ENCODE data around the gene MYO1A. TPM values are rescaled to one million over a fixed set of nuclear protein-coding genes. Genes with fewer than 3 reads are reported as not detected.
A peak's percentile ranks its signal among the peaks of the same experiment; 100 is the strongest.
"Not testable (repeated sequence)": the region's sequence is repeated elsewhere in the genome, so short reads cannot be mapped to it uniquely, and the experiment has no call there.

MYO1A gene
- total RNA-seq, 4 donors from 2014 or later, result 94.1 to 1,001 (median 802) TPM

- Histone ChIP-seq H3K4me1 (peaks cover 0 to 8% (median 0%) of the 10 kb centered on the region in 4 donors), H3K27me3 (no peaks in the 10 kb centered on the region), H3K27ac (no peak overlapping the region), H3K36me3 (peaks cover 0 to 66% (median 0%) of the 10 kb centered on the region in 3 donors), H3K4me3 (no peak overlapping the region), H3K9me3 (no peaks in the 10 kb centered on the region)
- TF ChIP-seq POLR2A (IDR thresholded peaks at IDR 0.05) (no peak), CTCF (IDR thresholded peaks at IDR 0.05) (no peak)
- DNase-seq, result no peak
Measured at GRCh38 chr12:57029457-57029856, 20.5 kb downstream of the MYO1A start.

- no peaks in the 10 kb centered on the region for H3K9me3 ChIP-seq
- H3K4me1 ChIP-seq, result peaks cover 0 to 8% (median 0%) of the 10 kb centered on the region in 4 donors
- TF ChIP-seq POLR2A (IDR thresholded peaks at IDR 0.05), result no peak
- no peak for TF ChIP-seq CTCF (IDR thresholded peaks at IDR 0.05)
- no peak overlapping the region for H3K27ac ChIP-seq
- H3K27me3 ChIP-seq, result no peaks in the 10 kb centered on the region
- no peak for DNase-seq
- no peak overlapping the region for H3K4me3 ChIP-seq
- H3K36me3 ChIP-seq, result peaks cover 0 to 59% (median 0%) of the 10 kb centered on the region in 3 donors
Measured at GRCh38 chr12:57027805-57028153, 22.1 kb downstream of the MYO1A start.

- no peak overlapping the region for H3K4me3 ChIP-seq
- TF ChIP-seq CTCF (IDR thresholded peaks at IDR 0.05), result no peak
- no peak for TF ChIP-seq POLR2A (IDR thresholded peaks at IDR 0.05)
- no peaks in the 10 kb centered on the region for H3K27me3 ChIP-seq
- H3K9me3 ChIP-seq, result no peaks in the 10 kb centered on the region
- peak in 1 of 3 donors; percentile 47 for DNase-seq
- peaks cover 0 to 56% (median 0%) of the 10 kb centered on the region in 3 donors for H3K36me3 ChIP-seq
- H3K27ac ChIP-seq, result no peak overlapping the region
- peaks cover 0 to 8% (median 0%) of the 10 kb centered on the region in 4 donors for H3K4me1 ChIP-seq
Measured at GRCh38 chr12:57027011-57027804, 22.7 kb downstream of the MYO1A start.

GRCh38 chr12:57025196-57025595, 24.7 kb downstream of the MYO1A start:
- H3K4me1 ChIP-seq, result peaks cover 0 to 8% (median 0%) of the 10 kb centered on the region in 4 donors
- H3K36me3 ChIP-seq, result peaks cover 0 to 38% (median 0%) of the 10 kb centered on the region in 3 donors
- no peak overlapping the region for H3K27ac ChIP-seq
- no peaks in the 10 kb centered on the region for H3K9me3 ChIP-seq
- peak in 1 of 3 donors; percentile 28 for DNase-seq
- no peak overlapping the region for H3K4me3 ChIP-seq
- H3K27me3 ChIP-seq, result no peaks in the 10 kb centered on the region
- TF ChIP-seq POLR2A (IDR thresholded peaks at IDR 0.05) (no peak), CTCF (IDR thresholded peaks at IDR 0.05) (no peak)

- H3K4me3 ChIP-seq, H3K4me1 ChIP-seq, H3K9me3 ChIP-seq, H3K27me3 ChIP-seq, DNase-seq, H3K27ac ChIP-seq: not testable (repeated sequence)
- peaks cover 0 to 12% (median 0%) of the 10 kb centered on the region in 3 donors for H3K36me3 ChIP-seq
Measured at GRCh38 chr12:57022324-57022723, 27.6 kb downstream of the MYO1A start.

GRCh38 chr12:57019983-57020719, 29.8 kb downstream of the MYO1A start:
- no peaks in the 10 kb centered on the region for H3K9me3 ChIP-seq
- no peaks in the 10 kb centered on the region for H3K4me1 ChIP-seq
- no peaks in the 10 kb centered on the region for H3K27me3 ChIP-seq
- no peak for DNase-seq
- TF ChIP-seq POLR2A (IDR thresholded peaks at IDR 0.05) (no peak), CTCF (IDR thresholded peaks at IDR 0.05) (no peak)
- no peak overlapping the region for H3K4me3 ChIP-seq
- no peaks in the 10 kb centered on the region for H3K36me3 ChIP-seq
- H3K27ac ChIP-seq, result no peak overlapping the region
